ENCODE data around the gene SLC9A1.
A peak's percentile ranks its signal among the peaks of the same experiment; 100 is the strongest.
"Not testable (repeated sequence)": the region's sequence is repeated elsewhere in the genome, so short reads cannot be mapped to it uniquely, and the experiment has no call there.

SLC9A1 gene

GRCh38 chr1:27154991-27155781 lies at the start of gene SLC9A1:
SLC9A1 (minus strand) TSS chr1:27155125; CDS start chr1:27154334, 791 bp downstream.
- DNase-seq (ENCODE audit: low read depth in 1 of 2, low spot score in 1 of 2) = peak; percentile 89

GRCh38 chr1:27203946-27204345 lies 49.0 kb upstream of the SLC9A1 start:
- no peak for DNase-seq (ENCODE audit: low read depth in 1 of 2, low spot score in 1 of 2)

- no peak for DNase-seq (ENCODE audit: low read depth in 1 of 2, low spot score in 1 of 2)
Measured at GRCh38 chr1:27201295-27201694, 46.4 kb upstream of the SLC9A1 start.

GRCh38 chr1:27193194-27193593 lies 38.3 kb upstream of the SLC9A1 start:
- DNase-seq (ENCODE audit: low read depth in 1 of 2, low spot score in 1 of 2) = no peak

- no peak for DNase-seq (ENCODE audit: low read depth in 1 of 2, low spot score in 1 of 2)
Measured at GRCh38 chr1:27192039-27192529, 37.2 kb upstream of the SLC9A1 start.

- DNase-seq (ENCODE audit: low read depth in 1 of 2, low spot score in 1 of 2) = not testable (repeated sequence)
Measured at GRCh38 chr1:27184665-27185064, 29.7 kb upstream of the SLC9A1 start.

- DNase-seq (ENCODE audit: low read depth in 1 of 2, low spot score in 1 of 2) = no peak
Measured at GRCh38 chr1:27179979-27180378, 25.1 kb upstream of the SLC9A1 start.

- no peak for DNase-seq (ENCODE audit: low read depth in 1 of 2, low spot score in 1 of 2)
Measured at GRCh38 chr1:27179379-27179778, 24.5 kb upstream of the SLC9A1 start.

- no peak for DNase-seq (ENCODE audit: low read depth in 1 of 2, low spot score in 1 of 2)
Measured at GRCh38 chr1:27176954-27177353, 22.0 kb upstream of the SLC9A1 start.

GRCh38 chr1:27176323-27176722 lies 21.4 kb upstream of the SLC9A1 start:
- no peak for DNase-seq (ENCODE audit: low read depth in 1 of 2, low spot score in 1 of 2)

- not testable (repeated sequence) for DNase-seq (ENCODE audit: low read depth in 1 of 2, low spot score in 1 of 2)
Measured at GRCh38 chr1:27172992-27173391, 18.1 kb upstream of the SLC9A1 start.

- DNase-seq (ENCODE audit: low read depth in 1 of 2, low spot score in 1 of 2) = no peak
Measured at GRCh38 chr1:27166929-27167328, 12.0 kb upstream of the SLC9A1 start.

GRCh38 chr1:27166351-27166802 lies 11.5 kb upstream of the SLC9A1 start:
- no peak for DNase-seq (ENCODE audit: low read depth in 1 of 2, low spot score in 1 of 2)

GRCh38 chr1:27163093-27163492 lies 8.2 kb upstream of the SLC9A1 start:
- DNase-seq (ENCODE audit: low read depth in 1 of 2, low spot score in 1 of 2) = no peak

- DNase-seq (ENCODE audit: low read depth in 1 of 2, low spot score in 1 of 2) = no peak
Measured at GRCh38 chr1:27162090-27162489, 7.2 kb upstream of the SLC9A1 start.

- DNase-seq (ENCODE audit: low read depth in 1 of 2, low spot score in 1 of 2) = no peak
Measured at GRCh38 chr1:27161594-27161993, 6.7 kb upstream of the SLC9A1 start.

GRCh38 chr1:27157194-27157593 lies 2.3 kb upstream of the SLC9A1 start:
- DNase-seq (ENCODE audit: low read depth in 1 of 2, low spot score in 1 of 2) = no peak

- DNase-seq (ENCODE audit: low read depth in 1 of 2, low spot score in 1 of 2) = no peak
Measured at GRCh38 chr1:27154469-27154990, 395 bp downstream of the SLC9A1 start.

- DNase-seq (ENCODE audit: low read depth in 1 of 2, low spot score in 1 of 2) = no peak
Measured at GRCh38 chr1:27153927-27154358, 982 bp downstream of the SLC9A1 start.

- no peak for DNase-seq (ENCODE audit: low read depth in 1 of 2, low spot score in 1 of 2)
Measured at GRCh38 chr1:27153549-27153886, 1.4 kb downstream of the SLC9A1 start.

- no peak for DNase-seq (ENCODE audit: low read depth in 1 of 2, low spot score in 1 of 2)
Measured at GRCh38 chr1:27152829-27153548, 1.9 kb downstream of the SLC9A1 start.

All from activated CD4-positive, alpha-beta T cell treated with anti-CD3 and anti-CD28 coated beads, Interleukin-2, amount 50 U/mL, for 24 hours (primary cell).